ENCODE measurements around the gene KIF5C. TPM values are rescaled to one million over a fixed set of nuclear protein-coding genes. Genes with fewer than 3 reads are reported as not detected.

KIF5C gene
- total and polyA plus RNA-seq, 2 experiments from 2014 or later, result 45.0 to 49.1 TPM

DNA sequence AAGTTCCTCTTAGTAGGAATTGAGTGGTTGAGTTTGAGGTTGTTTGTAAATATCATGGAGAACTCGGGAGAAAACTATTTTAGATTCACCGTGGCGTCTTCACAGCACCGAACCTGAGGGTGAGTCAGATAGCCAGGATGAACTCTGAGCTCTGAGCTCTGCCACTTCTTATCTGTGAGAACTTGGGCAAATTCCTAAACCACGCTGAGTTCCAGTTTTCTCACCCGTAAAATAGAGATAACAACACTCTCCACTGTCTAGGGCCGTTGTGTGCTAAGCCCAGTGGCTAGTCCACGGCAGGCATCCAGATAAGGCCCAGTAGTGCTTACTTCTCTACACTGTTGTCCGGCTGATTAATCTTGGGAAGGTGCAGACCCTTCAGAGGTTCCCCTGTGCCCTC is 7.0 kb downstream of the KIF5C start (continued):
- TF ChIP-seq, protein P1, sequence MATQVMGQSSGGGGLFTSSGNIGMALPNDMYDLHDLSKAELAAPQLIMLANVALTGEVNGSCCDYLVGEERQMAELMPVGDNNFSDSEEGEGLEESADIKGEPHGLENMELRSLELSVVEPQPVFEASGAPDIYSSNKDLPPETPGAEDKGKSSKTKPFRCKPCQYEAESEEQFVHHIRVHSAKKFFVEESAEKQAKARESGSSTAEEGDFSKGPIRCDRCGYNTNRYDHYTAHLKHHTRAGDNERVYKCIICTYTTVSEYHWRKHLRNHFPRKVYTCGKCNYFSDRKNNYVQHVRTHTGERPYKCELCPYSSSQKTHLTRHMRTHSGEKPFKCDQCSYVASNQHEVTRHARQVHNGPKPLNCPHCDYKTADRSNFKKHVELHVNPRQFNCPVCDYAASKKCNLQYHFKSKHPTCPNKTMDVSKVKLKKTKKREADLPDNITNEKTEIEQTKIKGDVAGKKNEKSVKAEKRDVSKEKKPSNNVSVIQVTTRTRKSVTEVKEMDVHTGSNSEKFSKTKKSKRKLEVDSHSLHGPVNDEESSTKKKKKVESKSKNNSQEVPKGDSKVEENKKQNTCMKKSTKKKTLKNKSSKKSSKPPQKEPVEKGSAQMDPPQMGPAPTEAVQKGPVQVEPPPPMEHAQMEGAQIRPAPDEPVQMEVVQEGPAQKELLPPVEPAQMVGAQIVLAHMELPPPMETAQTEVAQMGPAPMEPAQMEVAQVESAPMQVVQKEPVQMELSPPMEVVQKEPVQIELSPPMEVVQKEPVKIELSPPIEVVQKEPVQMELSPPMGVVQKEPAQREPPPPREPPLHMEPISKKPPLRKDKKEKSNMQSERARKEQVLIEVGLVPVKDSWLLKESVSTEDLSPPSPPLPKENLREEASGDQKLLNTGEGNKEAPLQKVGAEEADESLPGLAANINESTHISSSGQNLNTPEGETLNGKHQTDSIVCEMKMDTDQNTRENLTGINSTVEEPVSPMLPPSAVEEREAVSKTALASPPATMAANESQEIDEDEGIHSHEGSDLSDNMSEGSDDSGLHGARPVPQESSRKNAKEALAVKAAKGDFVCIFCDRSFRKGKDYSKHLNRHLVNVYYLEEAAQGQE (IDR thresholded peaks at IDR 0.05; ENCODE audit: unreplicated experiment), result no peak
- TF ChIP-seq CTCF (conservative IDR thresholded peaks at IDR 0.05; ENCODE audit: low read depth in 2 of 2) (no peak), CREB1 (CRISPR knock-in tag; IDR thresholded peaks at IDR 0.05; ENCODE audit: low read depth) (no peak), EZH2 (IDR thresholded peaks at IDR 0.05; ENCODE audit: low read depth, unreplicated experiment) (no peak)

DNA sequence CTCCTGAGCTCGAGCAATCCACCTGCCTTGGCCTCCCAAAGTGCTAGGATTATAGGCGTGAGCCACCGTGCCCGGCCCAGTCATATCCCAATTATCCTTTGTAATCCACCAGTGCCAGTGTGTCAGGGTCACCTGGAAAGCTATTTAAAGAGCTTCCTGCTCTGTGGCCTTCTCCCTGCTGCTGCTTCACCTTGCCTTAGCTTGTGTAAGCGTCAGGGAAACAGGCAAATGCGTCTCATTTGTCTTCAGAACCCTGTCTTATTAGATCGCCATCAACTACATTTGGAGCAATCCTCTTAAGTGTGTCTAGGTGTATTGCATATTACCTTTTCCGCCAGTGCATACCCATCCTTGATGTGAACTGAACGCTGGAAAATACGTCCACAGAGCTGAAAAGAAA is 10.2 kb downstream of the KIF5C start:
- peaks cover 13% of the 10 kb centered on the region; the same call in 1 of the 2 replicates for H4K20me1 ChIP-seq (replicated peaks; ENCODE audit: insufficient read depth)

More for the DNA sequence above, 10.2 kb downstream of the KIF5C start:
- Histone ChIP-seq H3K79me2 (replicated peaks; ENCODE audit: insufficient read depth) (peaks cover 41% of the 10 kb centered on the region), H3K36me3 (ENCODE audit: insufficient read depth) (no peaks in the 10 kb centered on the region), H3K4me3 (no peak overlapping the region), H3K27me3 (ENCODE audit: insufficient read depth) (no peaks in the 10 kb centered on the region), H3K4me2 (no peak overlapping the region), H3K9me2 (ENCODE audit: insufficient read depth) (no peaks in the 10 kb centered on the region), H2AFZ (no peak overlapping the region), H3K27ac (ENCODE audit: low read depth) (no peak overlapping the region), H3K4me1 (ENCODE audit: insufficient read depth) (peaks cover 24% of the 10 kb centered on the region), H3F3A (replicated peaks; ENCODE audit: low read depth) (no peaks in the 10 kb centered on the region)
- Mint-ChIP-seq H3K27me3 (ENCODE audit: insufficient read depth, low read depth, poor library complexity) (no peaks in the 10 kb centered on the region), H3K4me3 (no peak overlapping the region), H3K27ac (no peak overlapping the region), H3K4me1 (peaks cover 39% of the 10 kb centered on the region), H3K9me3 (peaks cover 9% of the 10 kb centered on the region; the same call in 2 of the 3 replicates), H3K36me3 (ENCODE audit: low read depth) (peaks cover 17% of the 10 kb centered on the region)
- ATAC-seq (no peak), DNase-seq (ENCODE audit: low spot score) (no peak)
- no peak for TF ChIP-seq CTCF (conservative IDR thresholded peaks at IDR 0.05; ENCODE audit: low read depth in 2 of 2)
- TF ChIP-seq ETS1 (IDR thresholded peaks at IDR 0.05), result no peak
- no peak for TF ChIP-seq NANOG (IDR thresholded peaks at IDR 0.05; ENCODE audit: borderline replicate concordance)

Measured in GM23338 (cell line).